GM23338 (cell line): ENCODE measurements around the gene OAS1. TPM values are rescaled to one million over a fixed set of nuclear protein-coding genes. Genes with fewer than 3 reads are reported as not detected.

Experiments used
- ATAC-seq: fragments of 200-7000 bp; cut with Tn5 transposase; 3 replicates; pipeline ENCODE4 v1.9.1; 2020
- DNase-seq: peaks from one replicate; pipeline ENCODE4 v3.0.0-alpha.2; 2015; ENCODE audit warnings: low spot score
- H2AFZ ChIP-seq: fragments of 200-600 bp; sonication (generic); 2 replicates; pipeline ENCODE4 v1.8.0; 2016; ENCODE audit warnings: antibody characterized with exemption, mild to moderate bottlenecking, moderate library complexity
- H3F3A ChIP-seq: fragments of 200-600 bp; sonication (generic); replicated peaks from 2 replicates; pipeline ENCODE4 v1.8.0; 2017; ENCODE audit warnings: antibody characterized with exemption, mixed run types, low read depth
- H3K27ac ChIP-seq: fragments of 200-600 bp; sonication (generic); 2 replicates; pipeline ENCODE4 v1.6.1; 2016; ENCODE audit warnings: low read depth
- H3K27me3 ChIP-seq: fragments of 200-600 bp; sonication (generic); 2 replicates; pipeline ENCODE4 v1.8.0; 2016; ENCODE audit warnings: mild to moderate bottlenecking, mixed run types, moderate library complexity; ENCODE audit not compliant: insufficient read depth
- H3K36me3 ChIP-seq: fragments of 200-600 bp; sonication (generic); 2 replicates; pipeline ENCODE4 v1.8.0; 2016; ENCODE audit warnings: mild to moderate bottlenecking; ENCODE audit not compliant: insufficient read depth
- H3K4me1 ChIP-seq: fragments of 200-600 bp; sonication (generic); 2 replicates; pipeline ENCODE4 v1.8.0; 2016; ENCODE audit warnings: mild to moderate bottlenecking, moderate library complexity; ENCODE audit not compliant: insufficient read depth
- H3K4me2 ChIP-seq: fragments of 200-600 bp; sonication (generic); 2 replicates; pipeline ENCODE4 v1.7.1; 2017; ENCODE audit warnings: mixed run types
- H3K4me3 ChIP-seq: fragments of 200-600 bp; sonication (generic); 2 replicates; pipeline ENCODE4 v1.6.1; 2016; ENCODE audit warnings: mixed run types
- H3K79me2 ChIP-seq: fragments of 200-600 bp; sonication (generic); replicated peaks from 2 replicates; pipeline ENCODE4 v1.8.0; 2017; ENCODE audit warnings: mild to moderate bottlenecking; ENCODE audit not compliant: insufficient read depth
- H3K9me2 ChIP-seq: fragments of 200-600 bp; sonication (generic); 2 replicates; pipeline ENCODE4 v1.8.0; 2017; ENCODE audit not compliant: insufficient read depth
- H4K20me1 ChIP-seq: fragments of 200-600 bp; sonication (generic); replicated peaks from 2 replicates; pipeline ENCODE4 v1.8.0; 2017; ENCODE audit warnings: mild to moderate bottlenecking; ENCODE audit not compliant: insufficient read depth
- H3K27ac Mint-ChIP-seq: 2 replicates; pipeline ENCODE4 v1.8.0; 2020; ENCODE audit warnings: inconsistent platforms, mild to moderate bottlenecking, moderate library complexity, mixed read lengths
- H3K27me3 Mint-ChIP-seq: 3 replicates; pipeline ENCODE4 v1.8.0; 2022; ENCODE audit warnings: low read depth, mild to moderate bottlenecking, moderate library complexity, mixed read lengths, inconsistent platforms; ENCODE audit not compliant: insufficient read depth, poor library complexity
- H3K36me3 Mint-ChIP-seq: 3 replicates; pipeline ENCODE4 v1.8.0; 2021; ENCODE audit warnings: low read depth, mild to moderate bottlenecking, inconsistent platforms, moderate library complexity, mixed read lengths
- H3K4me1 Mint-ChIP-seq: 3 replicates; pipeline ENCODE4 v1.8.0; 2020; ENCODE audit warnings: mild to moderate bottlenecking, inconsistent platforms, mixed read lengths
- H3K4me3 Mint-ChIP-seq: 3 replicates; pipeline ENCODE4 v1.8.0; 2021; ENCODE audit warnings: moderate library complexity, mild to moderate bottlenecking, inconsistent platforms, mixed read lengths
- H3K9me3 Mint-ChIP-seq: 3 replicates; pipeline ENCODE4 v1.8.0; 2020; ENCODE audit warnings: moderate library complexity, mild to moderate bottlenecking, inconsistent platforms, mixed read lengths
- CREB1 ChIP-seq: fragments of 250-450 bp; sonication (Bioruptor Pico); IDR thresholded peaks from 2 replicates; pipeline ENCODE4 v1.5.0; 2020; ENCODE audit warnings: low read depth, mild to moderate bottlenecking, moderate library complexity
- STAT1 ChIP-seq: IDR thresholded peaks from one replicate; pipeline ENCODE4 v1.6.1; 2016; ENCODE audit warnings: antibody characterized with exemption; ENCODE audit not compliant: unreplicated experiment
- ZNF114 ChIP-seq: fragments of 250-450 bp; sonication (Bioruptor Pico); IDR thresholded peaks from 2 replicates; pipeline ENCODE4 v1.5.0; 2020; ENCODE audit warnings: mild to moderate bottlenecking, moderate library complexity
- ZNF331 ChIP-seq: fragments of 250-450 bp; sonication (Bioruptor Pico); IDR thresholded peaks from 2 replicates; pipeline ENCODE4 v1.5.0; 2020; ENCODE audit warnings: low read depth, mild to moderate bottlenecking, moderate library complexity
- polyA plus RNA-seq: library from polyadenylated mRNA; unstranded; fragments of >200 nt; fragmentation: Nextera tagmentation; extraction: Ambion mirVana; gene quantifications from 2 replicates; pipeline ENCODE4 v1.2.1, GENCODE V29; 2016
- total RNA-seq: library from RNA; depleted of rRNA; stranded (reverse); fragments of >200 nt; shearing (Covaris generic); gene quantifications from 2 replicates; pipeline ENCODE4 v1.2.3, GENCODE V29; 2014
- TF ChIP-seq, protein P1 (sequence below): fragments of 250-450 bp; sonication (Bioruptor Pico); IDR thresholded peaks from 2 replicates; pipeline ENCODE4 v1.5.0; 2020; ENCODE audit warnings: mild to moderate bottlenecking, moderate library complexity
- TF ChIP-seq, protein P2 (sequence below): IDR thresholded peaks from one replicate; pipeline ENCODE4 v1.6.1; 2018; ENCODE audit warnings: antibody characterized with exemption; ENCODE audit not compliant: unreplicated experiment
- TF ChIP-seq, protein P3 (sequence below), 2 experiments: fragments of 200-600 bp in 1 of 2; sonication (generic) in 1 of 2; conservative IDR thresholded peaks; 2 replicates each; pipeline versions ENCODE4 v1.5.1 to v1.6.1; 2016 to 2017; ENCODE audit warnings: antibody characterized with exemption in 2 of 2, low read depth in 2 of 2, mild to moderate bottlenecking in 2 of 2, moderate library complexity in 1 of 2
- TF ChIP-seq, protein P4 (sequence below): IDR thresholded peaks from 2 replicates; pipeline ENCODE4 v1.6.1; 2016; ENCODE audit warnings: antibody characterized with exemption

The OAS1 gene
- total and polyA plus RNA-seq, 2 experiments from 2014 or later = not detected

DNA sequence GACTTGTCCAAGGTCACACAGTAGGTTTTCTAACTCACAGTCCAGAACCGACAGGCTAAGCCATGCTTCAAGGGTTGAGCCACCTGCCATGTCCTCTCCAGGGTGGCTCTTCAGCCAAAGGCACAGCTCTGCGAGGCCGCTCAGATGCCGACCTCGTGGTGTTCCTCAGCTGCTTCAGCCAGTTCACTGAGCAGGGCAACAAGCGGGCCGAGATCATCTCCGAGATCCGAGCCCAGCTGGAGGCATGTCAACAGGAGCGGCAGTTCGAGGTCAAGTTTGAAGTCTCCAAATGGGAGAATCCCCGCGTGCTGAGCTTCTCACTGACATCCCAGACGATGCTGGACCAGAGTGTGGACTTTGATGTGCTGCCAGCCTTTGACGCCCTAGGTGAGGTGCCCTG is 58.9 kb downstream of the OAS1 start:
- no peaks in the 10 kb centered on the region for H3K9me2 ChIP-seq
- no peaks in the 10 kb centered on the region for H4K20me1 ChIP-seq
- peaks cover 11% of the 10 kb centered on the region for H3K27me3 Mint-ChIP-seq
- no peaks in the 10 kb centered on the region for H3K79me2 ChIP-seq
- TF ChIP-seq, protein P1, sequence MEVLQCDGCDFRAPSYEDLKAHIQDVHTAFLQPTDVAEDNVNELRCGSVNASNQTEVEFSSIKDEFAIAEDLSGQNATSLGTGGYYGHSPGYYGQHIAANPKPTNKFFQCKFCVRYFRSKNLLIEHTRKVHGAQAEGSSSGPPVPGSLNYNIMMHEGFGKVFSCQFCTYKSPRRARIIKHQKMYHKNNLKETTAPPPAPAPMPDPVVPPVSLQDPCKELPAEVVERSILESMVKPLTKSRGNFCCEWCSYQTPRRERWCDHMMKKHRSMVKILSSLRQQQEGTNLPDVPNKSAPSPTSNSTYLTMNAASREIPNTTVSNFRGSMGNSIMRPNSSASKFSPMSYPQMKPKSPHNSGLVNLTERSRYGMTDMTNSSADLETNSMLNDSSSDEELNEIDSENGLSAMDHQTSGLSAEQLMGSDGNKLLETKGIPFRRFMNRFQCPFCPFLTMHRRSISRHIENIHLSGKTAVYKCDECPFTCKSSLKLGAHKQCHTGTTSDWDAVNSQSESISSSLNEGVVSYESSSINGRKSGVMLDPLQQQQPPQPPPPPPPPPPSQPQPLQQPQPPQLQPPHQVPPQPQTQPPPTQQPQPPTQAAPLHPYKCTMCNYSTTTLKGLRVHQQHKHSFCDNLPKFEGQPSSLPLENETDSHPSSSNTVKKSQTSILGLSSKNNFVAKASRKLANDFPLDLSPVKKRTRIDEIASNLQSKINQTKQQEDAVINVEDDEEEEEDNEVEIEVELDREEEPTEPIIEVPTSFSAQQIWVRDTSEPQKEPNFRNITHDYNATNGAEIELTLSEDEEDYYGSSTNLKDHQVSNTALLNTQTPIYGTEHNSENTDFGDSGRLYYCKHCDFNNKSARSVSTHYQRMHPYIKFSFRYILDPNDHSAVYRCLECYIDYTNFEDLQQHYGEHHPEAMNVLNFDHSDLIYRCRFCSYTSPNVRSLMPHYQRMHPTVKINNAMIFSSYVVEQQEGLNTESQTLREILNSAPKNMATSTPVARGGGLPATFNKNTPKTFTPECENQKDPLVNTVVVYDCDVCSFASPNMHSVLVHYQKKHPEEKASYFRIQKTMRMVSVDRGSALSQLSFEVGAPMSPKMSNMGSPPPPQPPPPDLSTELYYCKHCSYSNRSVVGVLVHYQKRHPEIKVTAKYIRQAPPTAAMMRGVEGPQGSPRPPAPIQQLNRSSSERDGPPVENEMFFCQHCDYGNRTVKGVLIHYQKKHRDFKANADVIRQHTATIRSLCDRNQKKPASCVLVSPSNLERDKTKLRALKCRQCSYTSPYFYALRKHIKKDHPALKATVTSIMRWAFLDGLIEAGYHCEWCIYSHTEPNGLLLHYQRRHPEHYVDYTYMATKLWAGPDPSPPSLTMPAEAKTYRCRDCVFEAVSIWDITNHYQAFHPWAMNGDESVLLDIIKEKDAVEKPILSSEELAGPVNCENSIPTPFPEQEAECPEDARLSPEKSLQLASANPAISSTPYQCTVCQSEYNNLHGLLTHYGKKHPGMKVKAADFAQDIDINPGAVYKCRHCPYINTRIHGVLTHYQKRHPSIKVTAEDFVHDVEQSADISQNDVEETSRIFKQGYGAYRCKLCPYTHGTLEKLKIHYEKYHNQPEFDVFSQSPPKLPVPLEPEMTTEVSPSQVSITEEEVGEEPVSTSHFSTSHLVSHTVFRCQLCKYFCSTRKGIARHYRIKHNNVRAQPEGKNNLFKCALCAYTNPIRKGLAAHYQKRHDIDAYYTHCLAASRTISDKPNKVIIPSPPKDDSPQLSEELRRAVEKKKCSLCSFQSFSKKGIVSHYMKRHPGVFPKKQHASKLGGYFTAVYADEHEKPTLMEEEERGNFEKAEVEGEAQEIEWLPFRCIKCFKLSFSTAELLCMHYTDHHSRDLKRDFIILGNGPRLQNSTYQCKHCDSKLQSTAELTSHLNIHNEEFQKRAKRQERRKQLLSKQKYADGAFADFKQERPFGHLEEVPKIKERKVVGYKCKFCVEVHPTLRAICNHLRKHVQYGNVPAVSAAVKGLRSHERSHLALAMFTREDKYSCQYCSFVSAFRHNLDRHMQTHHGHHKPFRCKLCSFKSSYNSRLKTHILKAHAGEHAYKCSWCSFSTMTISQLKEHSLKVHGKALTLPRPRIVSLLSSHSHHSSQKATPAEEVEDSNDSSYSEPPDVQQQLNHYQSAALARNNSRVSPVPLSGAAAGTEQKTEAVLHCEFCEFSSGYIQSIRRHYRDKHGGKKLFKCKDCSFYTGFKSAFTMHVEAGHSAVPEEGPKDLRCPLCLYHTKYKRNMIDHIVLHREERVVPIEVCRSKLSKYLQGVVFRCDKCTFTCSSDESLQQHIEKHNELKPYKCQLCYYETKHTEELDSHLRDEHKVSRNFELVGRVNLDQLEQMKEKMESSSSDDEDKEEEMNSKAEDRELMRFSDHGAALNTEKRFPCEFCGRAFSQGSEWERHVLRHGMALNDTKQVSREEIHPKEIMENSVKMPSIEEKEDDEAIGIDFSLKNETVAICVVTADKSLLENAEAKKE (CRISPR knock-in tag) = no peak
- TF ChIP-seq, protein P2, sequence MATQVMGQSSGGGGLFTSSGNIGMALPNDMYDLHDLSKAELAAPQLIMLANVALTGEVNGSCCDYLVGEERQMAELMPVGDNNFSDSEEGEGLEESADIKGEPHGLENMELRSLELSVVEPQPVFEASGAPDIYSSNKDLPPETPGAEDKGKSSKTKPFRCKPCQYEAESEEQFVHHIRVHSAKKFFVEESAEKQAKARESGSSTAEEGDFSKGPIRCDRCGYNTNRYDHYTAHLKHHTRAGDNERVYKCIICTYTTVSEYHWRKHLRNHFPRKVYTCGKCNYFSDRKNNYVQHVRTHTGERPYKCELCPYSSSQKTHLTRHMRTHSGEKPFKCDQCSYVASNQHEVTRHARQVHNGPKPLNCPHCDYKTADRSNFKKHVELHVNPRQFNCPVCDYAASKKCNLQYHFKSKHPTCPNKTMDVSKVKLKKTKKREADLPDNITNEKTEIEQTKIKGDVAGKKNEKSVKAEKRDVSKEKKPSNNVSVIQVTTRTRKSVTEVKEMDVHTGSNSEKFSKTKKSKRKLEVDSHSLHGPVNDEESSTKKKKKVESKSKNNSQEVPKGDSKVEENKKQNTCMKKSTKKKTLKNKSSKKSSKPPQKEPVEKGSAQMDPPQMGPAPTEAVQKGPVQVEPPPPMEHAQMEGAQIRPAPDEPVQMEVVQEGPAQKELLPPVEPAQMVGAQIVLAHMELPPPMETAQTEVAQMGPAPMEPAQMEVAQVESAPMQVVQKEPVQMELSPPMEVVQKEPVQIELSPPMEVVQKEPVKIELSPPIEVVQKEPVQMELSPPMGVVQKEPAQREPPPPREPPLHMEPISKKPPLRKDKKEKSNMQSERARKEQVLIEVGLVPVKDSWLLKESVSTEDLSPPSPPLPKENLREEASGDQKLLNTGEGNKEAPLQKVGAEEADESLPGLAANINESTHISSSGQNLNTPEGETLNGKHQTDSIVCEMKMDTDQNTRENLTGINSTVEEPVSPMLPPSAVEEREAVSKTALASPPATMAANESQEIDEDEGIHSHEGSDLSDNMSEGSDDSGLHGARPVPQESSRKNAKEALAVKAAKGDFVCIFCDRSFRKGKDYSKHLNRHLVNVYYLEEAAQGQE = no peak
- TF ChIP-seq, protein P3, sequence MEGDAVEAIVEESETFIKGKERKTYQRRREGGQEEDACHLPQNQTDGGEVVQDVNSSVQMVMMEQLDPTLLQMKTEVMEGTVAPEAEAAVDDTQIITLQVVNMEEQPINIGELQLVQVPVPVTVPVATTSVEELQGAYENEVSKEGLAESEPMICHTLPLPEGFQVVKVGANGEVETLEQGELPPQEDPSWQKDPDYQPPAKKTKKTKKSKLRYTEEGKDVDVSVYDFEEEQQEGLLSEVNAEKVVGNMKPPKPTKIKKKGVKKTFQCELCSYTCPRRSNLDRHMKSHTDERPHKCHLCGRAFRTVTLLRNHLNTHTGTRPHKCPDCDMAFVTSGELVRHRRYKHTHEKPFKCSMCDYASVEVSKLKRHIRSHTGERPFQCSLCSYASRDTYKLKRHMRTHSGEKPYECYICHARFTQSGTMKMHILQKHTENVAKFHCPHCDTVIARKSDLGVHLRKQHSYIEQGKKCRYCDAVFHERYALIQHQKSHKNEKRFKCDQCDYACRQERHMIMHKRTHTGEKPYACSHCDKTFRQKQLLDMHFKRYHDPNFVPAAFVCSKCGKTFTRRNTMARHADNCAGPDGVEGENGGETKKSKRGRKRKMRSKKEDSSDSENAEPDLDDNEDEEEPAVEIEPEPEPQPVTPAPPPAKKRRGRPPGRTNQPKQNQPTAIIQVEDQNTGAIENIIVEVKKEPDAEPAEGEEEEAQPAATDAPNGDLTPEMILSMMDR (conservative IDR thresholded peaks at IDR 0.05; ENCODE audit: low read depth in 2 of 2) = no peak
- TF ChIP-seq STAT1 (no peak), ZNF114 (CRISPR knock-in tag) (no peak), ZNF331 (CRISPR knock-in tag) (no peak), CREB1 (no peak)
- TF ChIP-seq, protein P4, sequence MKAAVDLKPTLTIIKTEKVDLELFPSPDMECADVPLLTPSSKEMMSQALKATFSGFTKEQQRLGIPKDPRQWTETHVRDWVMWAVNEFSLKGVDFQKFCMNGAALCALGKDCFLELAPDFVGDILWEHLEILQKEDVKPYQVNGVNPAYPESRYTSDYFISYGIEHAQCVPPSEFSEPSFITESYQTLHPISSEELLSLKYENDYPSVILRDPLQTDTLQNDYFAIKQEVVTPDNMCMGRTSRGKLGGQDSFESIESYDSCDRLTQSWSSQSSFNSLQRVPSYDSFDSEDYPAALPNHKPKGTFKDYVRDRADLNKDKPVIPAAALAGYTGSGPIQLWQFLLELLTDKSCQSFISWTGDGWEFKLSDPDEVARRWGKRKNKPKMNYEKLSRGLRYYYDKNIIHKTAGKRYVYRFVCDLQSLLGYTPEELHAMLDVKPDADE = no peak
- no peak overlapping the region for H3K4me3 ChIP-seq
- no peak overlapping the region for H3K4me2 ChIP-seq
- no peak overlapping the region for H3K27ac Mint-ChIP-seq
- no peaks in the 10 kb centered on the region for H3K36me3 ChIP-seq
- no peaks in the 10 kb centered on the region for H3K4me1 ChIP-seq
- peaks cover 7% of the 10 kb centered on the region; the same call in 2 of the 3 replicates for H3K36me3 Mint-ChIP-seq
- H3K9me3 Mint-ChIP-seq = peaks cover 15% of the 10 kb centered on the region
- H3K4me3 Mint-ChIP-seq = no peak overlapping the region
- no peaks in the 10 kb centered on the region for H3K27me3 ChIP-seq
- no peak for ATAC-seq
- no peak overlapping the region for H3K27ac ChIP-seq
- H3F3A ChIP-seq = no peaks in the 10 kb centered on the region
- DNase-seq = no peak
- no peaks in the 10 kb centered on the region for H3K4me1 Mint-ChIP-seq
- no peak overlapping the region for H2AFZ ChIP-seq
